ENCODE data around the gene KRTAP10-8.

- TF ChIP-seq EZH2phosphoT487 (IDR thresholded peaks at IDR 0.05; ENCODE audit: borderline replicate concordance, low read length) (no peak), CTCF (IDR thresholded peaks at IDR 0.05; ENCODE audit: low read depth, low read length, poor library complexity, severe bottlenecking) (no peak)
Measured at GRCh38 chr21:44574457-44575306, 37.2 kb upstream of the KRTAP10-8 start.
